Measurements from ENCODE around the gene C6orf132.

C6orf132 gene

GRCh38 chr6:42091718-42092023 lies 50.7 kb downstream of the C6orf132 start:
- H3K36me3 Mint-ChIP-seq (ENCODE audit: low read depth) = no peaks in the 10 kb centered on the region
- no peaks in the 10 kb centered on the region for H3K9me3 Mint-ChIP-seq
- peaks cover 19% of the 10 kb centered on the region for H3K27me3 Mint-ChIP-seq (ENCODE audit: low read depth)
- TF ChIP-seq, protein P1, sequence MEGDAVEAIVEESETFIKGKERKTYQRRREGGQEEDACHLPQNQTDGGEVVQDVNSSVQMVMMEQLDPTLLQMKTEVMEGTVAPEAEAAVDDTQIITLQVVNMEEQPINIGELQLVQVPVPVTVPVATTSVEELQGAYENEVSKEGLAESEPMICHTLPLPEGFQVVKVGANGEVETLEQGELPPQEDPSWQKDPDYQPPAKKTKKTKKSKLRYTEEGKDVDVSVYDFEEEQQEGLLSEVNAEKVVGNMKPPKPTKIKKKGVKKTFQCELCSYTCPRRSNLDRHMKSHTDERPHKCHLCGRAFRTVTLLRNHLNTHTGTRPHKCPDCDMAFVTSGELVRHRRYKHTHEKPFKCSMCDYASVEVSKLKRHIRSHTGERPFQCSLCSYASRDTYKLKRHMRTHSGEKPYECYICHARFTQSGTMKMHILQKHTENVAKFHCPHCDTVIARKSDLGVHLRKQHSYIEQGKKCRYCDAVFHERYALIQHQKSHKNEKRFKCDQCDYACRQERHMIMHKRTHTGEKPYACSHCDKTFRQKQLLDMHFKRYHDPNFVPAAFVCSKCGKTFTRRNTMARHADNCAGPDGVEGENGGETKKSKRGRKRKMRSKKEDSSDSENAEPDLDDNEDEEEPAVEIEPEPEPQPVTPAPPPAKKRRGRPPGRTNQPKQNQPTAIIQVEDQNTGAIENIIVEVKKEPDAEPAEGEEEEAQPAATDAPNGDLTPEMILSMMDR (IDR thresholded peaks at IDR 0.05; ENCODE audit: unreplicated experiment in 3 of 3) = no peak
- H3K4me3 Mint-ChIP-seq = no peak overlapping the region
- peak overlapping the region in 1 of 3 experiments; percentile 22 for H3K27ac Mint-ChIP-seq
- H3K4me1 Mint-ChIP-seq = no peaks in the 10 kb centered on the region

DNA sequence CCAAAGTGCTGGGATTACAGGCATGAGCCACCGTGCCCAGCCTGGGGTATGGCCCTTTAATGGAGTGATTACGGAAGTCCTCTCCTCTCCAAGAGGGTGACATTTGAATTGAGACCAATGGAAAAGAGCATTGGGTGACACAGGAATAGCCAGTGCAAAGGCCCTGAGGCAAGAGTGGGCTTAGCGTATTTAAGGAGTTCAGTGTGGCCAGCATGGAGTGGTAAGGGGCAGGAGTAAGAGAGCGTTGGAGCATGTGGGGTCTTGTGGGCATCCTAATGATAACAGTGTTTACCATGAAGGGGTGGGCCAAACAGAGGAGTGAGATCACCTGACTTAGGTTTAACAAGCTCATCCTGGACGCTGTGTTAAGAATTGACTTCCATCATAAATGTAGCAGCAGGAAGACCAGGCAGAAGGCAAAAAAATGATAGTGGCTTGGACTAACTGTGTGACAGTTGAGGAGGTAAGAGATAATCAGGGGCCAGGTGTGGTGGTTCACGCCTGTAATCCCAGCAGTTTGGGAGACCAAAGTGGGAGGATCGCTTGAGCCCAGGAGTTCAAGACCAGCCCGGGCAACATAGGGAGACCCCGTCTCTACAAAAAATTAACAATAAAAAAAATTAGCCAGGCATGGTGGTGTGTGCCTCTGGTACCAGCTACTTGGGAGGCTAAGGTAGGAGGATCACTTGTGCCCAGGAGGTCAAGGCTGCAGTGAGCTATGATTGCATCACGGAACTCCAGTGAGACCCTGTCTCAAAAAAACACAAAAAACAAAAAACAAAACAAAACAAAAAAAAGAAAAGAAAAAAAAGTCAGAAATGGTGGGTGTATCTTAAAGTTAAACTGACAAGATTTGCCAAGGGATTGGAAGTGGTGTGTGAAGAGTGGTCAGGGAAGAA lies 51.4 kb downstream of the C6orf132 start:
- no peaks in the 10 kb centered on the region for H3K36me3 Mint-ChIP-seq (ENCODE audit: low read depth)
- H3K4me1 Mint-ChIP-seq = no peaks in the 10 kb centered on the region
- peaks cover 15% of the 10 kb centered on the region for H3K27me3 Mint-ChIP-seq (ENCODE audit: low read depth)
- no peak overlapping the region for H3K4me3 Mint-ChIP-seq
- H3K27ac Mint-ChIP-seq = peak overlapping the region in 1 of 3 experiments; percentile 22
- no peaks in the 10 kb centered on the region for H3K9me3 Mint-ChIP-seq
- TF ChIP-seq, protein P1 (IDR thresholded peaks at IDR 0.05; ENCODE audit: unreplicated experiment in 3 of 3) = no peak

- Mint-ChIP-seq H3K9me3 (no peaks in the 10 kb centered on the region), H3K4me3 (no peak overlapping the region), H3K27me3 (ENCODE audit: low read depth) (peaks cover 6% of the 10 kb centered on the region), H3K4me1 (no peaks in the 10 kb centered on the region), H3K36me3 (ENCODE audit: low read depth) (peaks cover 6% of the 10 kb centered on the region), H3K27ac (no peak overlapping the region)
- TF ChIP-seq, protein P1 (IDR thresholded peaks at IDR 0.05; ENCODE audit: unreplicated experiment in 3 of 3) = no peak
Observed at GRCh38 chr6:42088101-42088591, 54.3 kb downstream of the C6orf132 start.

- no peaks in the 10 kb centered on the region for H3K27me3 Mint-ChIP-seq (ENCODE audit: low read depth)
- no peak overlapping the region for H3K4me3 Mint-ChIP-seq
- peaks cover 15% of the 10 kb centered on the region for H3K36me3 Mint-ChIP-seq (ENCODE audit: low read depth)
- H3K9me3 Mint-ChIP-seq = no peaks in the 10 kb centered on the region
- H3K4me1 Mint-ChIP-seq = no peaks in the 10 kb centered on the region
- TF ChIP-seq, protein P1 (IDR thresholded peaks at IDR 0.05; ENCODE audit: unreplicated experiment in 3 of 3) = peak; percentile 6 to 19 (median 11)
- no peak overlapping the region for H3K27ac Mint-ChIP-seq
Observed at GRCh38 chr6:42086046-42087035, 56.1 kb downstream of the C6orf132 start.

DNA sequence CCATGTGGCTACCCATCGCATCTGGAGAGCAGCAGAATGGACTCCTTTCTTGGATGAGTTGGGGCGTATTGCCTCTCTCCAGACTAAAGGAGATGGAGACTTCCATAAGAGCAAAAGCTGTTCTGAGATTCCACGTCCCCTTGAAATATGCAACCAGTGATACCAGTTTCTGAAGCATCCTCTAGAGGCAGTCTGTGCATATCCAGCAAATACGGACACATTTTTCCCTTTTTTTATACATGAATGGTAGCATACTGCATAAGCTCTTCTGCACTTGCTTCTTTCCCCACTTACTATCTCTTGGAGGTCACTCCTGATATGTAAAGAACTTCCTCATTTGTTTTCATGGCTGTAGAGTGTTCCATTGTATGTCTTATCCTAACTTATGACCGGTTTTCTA lies 57.5 kb downstream of the C6orf132 start:
- Mint-ChIP-seq H3K36me3 (ENCODE audit: low read depth) (peaks cover 22% of the 10 kb centered on the region), H3K9me3 (no peaks in the 10 kb centered on the region), H3K4me3 (no peak overlapping the region), H3K4me1 (no peaks in the 10 kb centered on the region), H3K27me3 (ENCODE audit: low read depth) (no peaks in the 10 kb centered on the region), H3K27ac (no peak overlapping the region)
- TF ChIP-seq, protein P1 (IDR thresholded peaks at IDR 0.05; ENCODE audit: unreplicated experiment in 3 of 3) = no peak
